GM13976 (cell line): ENCODE results near the gene CNTNAP2.
"Not testable (repeated sequence)": the region's sequence is repeated elsewhere in the genome, so short reads cannot be mapped to it uniquely, and the experiment has no call there.

Experiments used
- DNase-seq: peaks from one replicate; pipeline ENCODE4 v3.0.0; 2012; ENCODE audit warnings: low spot score
- in situ Hi-C: fragments of 300-500 bp; cut with MboI; formaldehyde crosslinking; loops from one replicate; pipeline ENCODE4 v1.12.0; 2022; ENCODE audit warnings: low sequenced_read_pairs, mixed read lengths, inconsistent platforms; ENCODE audit not compliant: unreplicated experiment
- TF ChIP-seq, protein P1 (sequence below): IDR thresholded peaks from 2 replicates; pipeline ENCODE4 v1.5.1; 2012; ENCODE audit warnings: borderline replicate concordance, mild to moderate bottlenecking; ENCODE audit not compliant: insufficient read depth; ENCODE audit errors: extremely low read depth, missing control alignments, control extremely low read depth

Gene CNTNAP2

DNA sequence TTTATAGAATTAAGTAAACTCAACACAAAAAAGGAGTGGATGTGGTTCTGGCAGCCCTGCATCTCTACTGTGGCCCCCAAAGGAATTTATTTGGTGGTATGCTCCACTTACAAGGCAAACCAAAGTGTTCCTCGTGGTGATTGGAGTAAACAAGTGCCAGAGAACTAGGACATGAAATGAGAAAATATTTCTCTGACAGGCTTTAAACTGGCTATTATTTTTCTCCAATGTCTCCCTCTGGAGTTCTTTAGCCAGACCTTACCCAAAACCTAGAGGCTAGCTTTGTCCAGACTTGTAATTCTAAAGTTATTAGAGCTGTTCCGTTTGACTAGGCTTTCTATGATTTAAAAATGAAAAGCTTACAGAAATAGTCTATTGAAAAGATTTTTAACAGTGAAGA, 990.1 kb downstream of the CNTNAP2 start:
- in situ Hi-C loops, result no loop called here
- TF ChIP-seq, protein P1, sequence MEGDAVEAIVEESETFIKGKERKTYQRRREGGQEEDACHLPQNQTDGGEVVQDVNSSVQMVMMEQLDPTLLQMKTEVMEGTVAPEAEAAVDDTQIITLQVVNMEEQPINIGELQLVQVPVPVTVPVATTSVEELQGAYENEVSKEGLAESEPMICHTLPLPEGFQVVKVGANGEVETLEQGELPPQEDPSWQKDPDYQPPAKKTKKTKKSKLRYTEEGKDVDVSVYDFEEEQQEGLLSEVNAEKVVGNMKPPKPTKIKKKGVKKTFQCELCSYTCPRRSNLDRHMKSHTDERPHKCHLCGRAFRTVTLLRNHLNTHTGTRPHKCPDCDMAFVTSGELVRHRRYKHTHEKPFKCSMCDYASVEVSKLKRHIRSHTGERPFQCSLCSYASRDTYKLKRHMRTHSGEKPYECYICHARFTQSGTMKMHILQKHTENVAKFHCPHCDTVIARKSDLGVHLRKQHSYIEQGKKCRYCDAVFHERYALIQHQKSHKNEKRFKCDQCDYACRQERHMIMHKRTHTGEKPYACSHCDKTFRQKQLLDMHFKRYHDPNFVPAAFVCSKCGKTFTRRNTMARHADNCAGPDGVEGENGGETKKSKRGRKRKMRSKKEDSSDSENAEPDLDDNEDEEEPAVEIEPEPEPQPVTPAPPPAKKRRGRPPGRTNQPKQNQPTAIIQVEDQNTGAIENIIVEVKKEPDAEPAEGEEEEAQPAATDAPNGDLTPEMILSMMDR, result no peak
- DNase-seq, result no peak

DNA sequence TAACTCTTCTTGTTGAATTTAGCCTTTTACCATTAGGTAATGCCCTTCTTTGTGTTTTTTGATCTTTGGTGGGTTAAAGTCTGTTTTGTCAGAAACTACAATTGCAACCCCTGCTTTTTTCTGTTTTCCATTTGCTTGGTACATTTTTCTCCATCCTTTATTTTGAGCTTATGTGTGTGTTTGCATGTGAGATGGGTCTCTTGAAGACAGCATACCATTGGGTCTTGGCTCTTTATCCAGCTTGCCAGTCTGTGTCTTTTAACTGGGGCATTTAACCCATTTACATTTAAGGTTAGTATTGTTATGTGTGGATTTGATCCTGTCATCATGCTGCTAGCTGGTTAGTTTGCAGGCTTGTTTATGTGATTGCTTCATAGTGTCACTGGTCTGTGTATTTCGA, 997.9 kb downstream of the CNTNAP2 start:
- in situ Hi-C loops, DNase-seq: not testable (repeated sequence)

DNA sequence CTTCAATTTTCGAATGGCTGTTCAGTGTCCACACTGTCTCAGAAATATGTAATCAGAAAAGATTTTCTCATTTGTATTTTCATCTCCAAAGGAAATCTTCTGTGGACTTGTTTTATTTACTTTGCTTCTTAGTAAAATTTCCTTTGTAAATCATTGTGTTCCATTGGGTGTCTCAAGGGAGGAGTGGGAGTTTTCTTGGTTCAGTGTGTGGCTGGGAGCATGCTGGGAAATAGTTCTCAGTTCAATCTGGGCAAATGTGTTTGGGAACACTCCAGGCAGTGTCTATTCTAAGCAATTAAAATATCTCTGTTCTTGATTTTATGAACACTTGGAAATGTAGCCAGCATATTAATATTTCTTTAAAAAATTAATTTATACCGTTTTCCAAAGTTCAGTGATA, 1019.8 kb downstream of the CNTNAP2 start:
- TF ChIP-seq, protein P1, result no peak
- DNase-seq, result no peak
- in situ Hi-C loops, result no loop called here

DNA sequence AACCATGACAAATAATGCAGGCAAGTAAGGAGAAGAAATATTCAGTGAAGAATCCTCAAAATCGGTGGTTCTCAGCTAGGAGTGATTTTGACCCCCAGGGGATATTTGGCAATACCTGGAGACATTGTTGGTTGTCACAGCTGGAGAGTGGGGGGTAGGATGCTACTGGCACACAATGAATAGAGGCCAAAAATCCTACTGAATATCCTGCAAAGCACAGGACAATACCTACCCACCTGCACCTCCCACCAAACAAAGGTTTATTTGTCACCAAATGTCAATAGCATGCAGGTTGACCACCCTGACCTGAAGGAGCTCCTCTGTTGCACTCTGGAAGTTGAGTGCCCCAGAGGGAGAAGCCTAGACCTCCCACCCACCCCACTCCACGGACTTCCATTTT, 1028.6 kb downstream of the CNTNAP2 start:
- in situ Hi-C loops, result no loop called here

DNA sequence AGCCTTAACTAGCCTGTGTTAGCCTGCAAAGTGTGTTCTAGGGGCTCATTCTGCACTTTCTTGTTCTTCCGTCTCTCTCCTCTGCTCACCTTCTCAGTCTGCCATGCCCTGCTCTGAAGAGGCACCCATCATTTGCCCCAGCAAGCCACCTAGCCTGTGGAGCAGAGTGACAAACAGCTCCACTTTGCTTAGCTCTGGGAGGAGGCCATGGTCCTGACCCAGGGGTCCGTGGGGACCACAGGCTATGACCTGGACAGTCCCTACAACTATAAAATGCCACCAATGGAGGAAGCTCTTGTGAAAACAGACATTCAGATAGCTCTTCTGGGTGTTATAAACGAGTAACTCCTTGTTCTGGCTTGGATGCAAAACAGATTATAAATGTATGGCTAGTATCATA, 1029.6 kb downstream of the CNTNAP2 start:
- in situ Hi-C loops, result no loop called here
- DNase-seq, result no peak
- TF ChIP-seq, protein P1, result no peak

More for the DNA sequence above, 1028.6 kb downstream of the CNTNAP2 start:
- no peak for DNase-seq
- TF ChIP-seq, protein P1, result no peak

DNA sequence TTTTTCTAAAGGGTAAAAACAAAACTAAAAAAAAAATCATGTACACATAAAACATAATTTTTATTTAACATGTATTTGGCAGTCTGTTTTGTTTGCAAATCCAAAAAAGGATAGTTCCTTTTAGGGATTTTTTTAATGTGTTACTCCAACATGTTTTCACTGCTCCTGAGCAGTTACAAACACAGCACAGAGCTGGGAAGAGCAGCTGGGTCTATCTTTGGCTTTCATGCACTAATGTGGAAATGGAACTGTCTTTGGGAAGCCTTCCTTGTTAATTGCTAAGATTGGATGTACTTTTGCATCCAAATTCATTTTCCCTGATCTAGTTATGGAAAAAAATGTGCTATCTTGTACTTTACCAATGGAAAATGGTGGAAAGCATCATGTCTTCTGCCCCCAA, 1035.1 kb downstream of the CNTNAP2 start:
- TF ChIP-seq, protein P1, result no peak
- in situ Hi-C loops, result no loop called here
- no peak for DNase-seq

DNA sequence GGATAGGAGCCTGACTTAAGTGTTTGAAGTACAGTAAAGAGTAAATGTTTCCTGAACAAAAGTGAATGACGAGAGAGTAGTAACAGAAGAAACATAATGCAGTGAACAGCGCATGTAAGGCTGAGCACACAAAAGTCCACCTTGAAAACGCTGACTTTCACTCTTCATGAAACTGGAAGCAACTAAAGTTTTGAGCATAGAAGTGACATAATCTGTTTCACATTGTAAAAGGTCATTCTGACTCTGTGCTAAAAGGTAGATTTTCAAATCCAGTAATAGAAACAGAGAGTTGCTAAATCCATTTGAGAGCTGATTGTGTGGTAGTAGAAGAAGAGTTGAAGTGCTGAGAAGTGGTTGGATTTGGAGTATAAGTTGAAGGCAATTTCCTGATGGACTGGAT, 1037.0 kb downstream of the CNTNAP2 start:
- in situ Hi-C loops, result no loop called here
- DNase-seq, result no peak
- TF ChIP-seq, protein P1, result no peak
